MCF 10A (cell line): ENCODE data around the gene DENND1C. TPM values are rescaled to one million over a fixed set of nuclear protein-coding genes. Genes with fewer than 3 reads are reported as not detected.

ENCODE experiments used
- BruUV-seq: library from RNA; stranded (reverse); fragments of 400-500 nt; replicated peaks from 2 replicates; lab custom pipeline; 2021; lab: Mats Ljungman, UMichigan
- CTCF ChIA-PET: fragments of 300-600 bp; sonication (Branson Sonifier 250); formaldehyde crosslinking; extraction: SDS; loops from one replicate; lab custom pipeline; 2021; ENCODE audit warnings: antibody characterized with exemption, inconsistent platforms; lab: Yijun Ruan, JAX
- POLR2A ChIA-PET: fragments of 300-600, 350-650 bp; sonication (Branson Sonifier 250); formaldehyde crosslinking; extraction: SDS; loops from one replicate; lab custom pipeline; 2020; ENCODE audit warnings: antibody characterized with exemption, inconsistent platforms; lab: Yijun Ruan, JAX
- DNase-seq: peaks from one replicate; pipeline ENCODE4 v3.0.0-alpha.2; 2018; ENCODE audit not compliant: unreplicated experiment
- H3K27ac Mint-ChIP-seq: one replicate; pipeline ENCODE4 v1.8.0; 2022; ENCODE audit warnings: mild to moderate bottlenecking, low read depth, mixed read lengths; ENCODE audit not compliant: unreplicated experiment
- H3K27me3 Mint-ChIP-seq: one replicate; pipeline ENCODE4 v1.8.0; 2022; ENCODE audit warnings: mixed read lengths; ENCODE audit not compliant: insufficient read depth, unreplicated experiment
- H3K36me3 Mint-ChIP-seq: one replicate; pipeline ENCODE4 v1.8.0; 2022; ENCODE audit warnings: mild to moderate bottlenecking, moderate library complexity, mixed read lengths; ENCODE audit not compliant: insufficient read depth, unreplicated experiment
- H3K4me1 Mint-ChIP-seq: one replicate; pipeline ENCODE4 v1.8.0; 2022; ENCODE audit warnings: mixed read lengths; ENCODE audit not compliant: insufficient read depth, unreplicated experiment
- H3K4me3 Mint-ChIP-seq: one replicate; pipeline ENCODE4 v1.8.0; 2022; ENCODE audit warnings: mild to moderate bottlenecking, moderate library complexity, mixed read lengths; ENCODE audit not compliant: unreplicated experiment
- H3K9me3 Mint-ChIP-seq: one replicate; pipeline ENCODE4 v1.8.0; 2022; ENCODE audit warnings: mixed read lengths; ENCODE audit not compliant: unreplicated experiment
- intact Hi-C: fragments of 100-400 bp; cut with micrococcal nuclease; formaldehyde crosslinking; loops from 2 replicates; pipeline ENCODE4 v1.14.1; 2022
- total RNA-seq: library from RNA; stranded (reverse); gene quantifications from 2 replicates; pipeline ENCODE4 v1.2.3, GENCODE V29; 2022
- TF ChIP-seq, protein P1 (sequence below): fragments of 200-600 bp; IDR thresholded peaks from one replicate; pipeline ENCODE4 v1.8.0; 2022; ENCODE audit warnings: antibody characterized with exemption, mild to moderate bottlenecking; ENCODE audit not compliant: unreplicated experiment

DENND1C gene
- total RNA-seq, 1 experiment from 2014 or later, result not detected

DNA sequence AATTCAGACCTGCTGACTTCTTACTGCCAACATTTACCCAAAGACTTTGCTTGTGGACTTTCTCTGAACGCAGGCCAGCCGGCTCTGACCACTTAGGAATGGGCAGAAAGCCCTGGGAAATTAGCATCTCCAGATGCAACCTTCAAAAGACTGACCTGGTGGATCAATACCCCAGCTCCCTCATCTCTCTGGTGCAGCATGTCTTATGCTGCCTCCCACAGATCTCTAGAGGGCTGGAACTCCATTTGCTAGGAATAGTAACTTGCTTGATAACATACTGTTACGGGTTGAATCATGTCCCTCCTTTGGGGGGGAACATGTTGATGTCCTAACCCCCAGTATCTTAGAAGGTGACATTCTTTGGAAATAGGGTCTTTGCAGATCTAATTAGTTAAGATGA lies 35.1 kb downstream of the DENND1C start:
- ChIA-PET CTCF (no interaction called here), POLR2A (no interaction called here)
- DNase-seq, result no peak
- Mint-ChIP-seq H3K4me1 (no peaks in the 10 kb centered on the region), H3K27ac (no peak overlapping the region), H3K27me3 (no peaks in the 10 kb centered on the region), H3K9me3 (peaks cover 5% of the 10 kb centered on the region), H3K36me3 (peaks cover under 1% of the 10 kb centered on the region), H3K4me3 (no peak overlapping the region)
- intact Hi-C loops, result no loop called here
- TF ChIP-seq, protein P1, sequence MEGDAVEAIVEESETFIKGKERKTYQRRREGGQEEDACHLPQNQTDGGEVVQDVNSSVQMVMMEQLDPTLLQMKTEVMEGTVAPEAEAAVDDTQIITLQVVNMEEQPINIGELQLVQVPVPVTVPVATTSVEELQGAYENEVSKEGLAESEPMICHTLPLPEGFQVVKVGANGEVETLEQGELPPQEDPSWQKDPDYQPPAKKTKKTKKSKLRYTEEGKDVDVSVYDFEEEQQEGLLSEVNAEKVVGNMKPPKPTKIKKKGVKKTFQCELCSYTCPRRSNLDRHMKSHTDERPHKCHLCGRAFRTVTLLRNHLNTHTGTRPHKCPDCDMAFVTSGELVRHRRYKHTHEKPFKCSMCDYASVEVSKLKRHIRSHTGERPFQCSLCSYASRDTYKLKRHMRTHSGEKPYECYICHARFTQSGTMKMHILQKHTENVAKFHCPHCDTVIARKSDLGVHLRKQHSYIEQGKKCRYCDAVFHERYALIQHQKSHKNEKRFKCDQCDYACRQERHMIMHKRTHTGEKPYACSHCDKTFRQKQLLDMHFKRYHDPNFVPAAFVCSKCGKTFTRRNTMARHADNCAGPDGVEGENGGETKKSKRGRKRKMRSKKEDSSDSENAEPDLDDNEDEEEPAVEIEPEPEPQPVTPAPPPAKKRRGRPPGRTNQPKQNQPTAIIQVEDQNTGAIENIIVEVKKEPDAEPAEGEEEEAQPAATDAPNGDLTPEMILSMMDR, result no peak
- BruUV-seq, result no TSS peak

DNA sequence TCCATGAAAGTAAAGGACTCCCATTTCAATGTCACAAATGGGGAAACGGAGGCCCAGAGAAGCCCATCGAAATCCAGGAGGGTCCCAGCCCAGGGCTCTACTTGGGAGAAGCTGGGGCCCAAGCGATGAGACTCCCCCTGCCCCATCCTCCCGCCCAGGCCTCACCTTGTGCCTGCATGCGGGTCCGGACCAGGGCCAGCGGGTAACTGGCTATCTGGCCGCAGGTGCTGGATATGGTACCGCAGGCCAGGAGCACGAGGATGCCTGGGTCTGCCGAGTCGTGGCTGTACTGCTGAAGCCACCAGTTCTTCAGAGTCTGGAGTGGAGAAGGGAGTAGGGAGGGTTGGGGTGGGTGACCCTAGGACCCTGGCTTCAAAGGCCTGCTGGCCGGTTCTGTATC lies 37.6 kb downstream of the DENND1C start:
- DNase-seq, result no peak
- BruUV-seq, result no TSS peak
- CTCF ChIA-PET, result no interaction called here
- H3K4me3 Mint-ChIP-seq, result no peak overlapping the region
- intact Hi-C loops, result no loop called here
- POLR2A ChIA-PET, result interaction anchor here (0.6 kb wide), 1 partner anchor 155 kb away, joined by 3 read pairs; no protein-coding TSS in a partner anchor
- H3K27me3 Mint-ChIP-seq, result no peaks in the 10 kb centered on the region
- H3K4me1 Mint-ChIP-seq, result no peaks in the 10 kb centered on the region
- H3K27ac Mint-ChIP-seq, result no peak overlapping the region
- H3K9me3 Mint-ChIP-seq, result peaks cover 5% of the 10 kb centered on the region
- H3K36me3 Mint-ChIP-seq, result peaks cover 5% of the 10 kb centered on the region
- TF ChIP-seq, protein P1, result no peak

DNA sequence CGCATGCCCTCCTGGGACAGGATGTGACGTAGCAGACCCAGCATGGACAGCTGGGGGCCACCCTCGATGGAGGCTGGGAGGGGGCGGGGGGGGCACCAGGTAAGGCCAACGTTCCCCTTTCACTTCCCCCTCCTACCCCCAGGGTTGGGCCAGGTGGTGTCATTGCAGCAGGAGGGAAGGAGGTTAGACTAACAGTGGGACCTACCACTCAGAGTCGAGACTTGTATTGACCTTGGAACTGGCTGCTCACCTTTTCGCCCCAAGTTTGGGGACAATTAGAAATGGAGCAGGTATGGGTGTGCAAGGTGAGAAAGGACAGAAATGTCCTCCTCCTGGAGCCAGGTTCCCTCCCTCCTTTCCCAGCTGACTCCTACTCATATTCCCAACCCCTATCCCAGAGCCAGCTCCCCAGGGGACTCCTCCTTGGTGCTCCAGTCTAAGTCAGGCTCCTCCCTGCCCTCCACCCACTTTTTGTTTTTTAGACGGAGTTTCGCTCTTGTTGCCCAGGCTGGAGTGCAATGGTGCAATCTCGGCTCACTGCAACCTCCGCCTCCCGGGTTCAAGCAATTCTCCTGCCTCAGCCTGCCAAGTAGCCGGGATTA lies 39.4 kb downstream of the DENND1C start:
- CTCF ChIA-PET, result no interaction called here
- TF ChIP-seq, protein P1, result no peak
- H3K27me3 Mint-ChIP-seq, result no peaks in the 10 kb centered on the region
- H3K9me3 Mint-ChIP-seq, result peaks cover 5% of the 10 kb centered on the region
- no peak overlapping the region for H3K4me3 Mint-ChIP-seq
- POLR2A ChIA-PET, result no interaction called here
- H3K4me1 Mint-ChIP-seq, result no peaks in the 10 kb centered on the region
- no peak overlapping the region for H3K27ac Mint-ChIP-seq
- BruUV-seq, result no TSS peak
- H3K36me3 Mint-ChIP-seq, result peaks cover 5% of the 10 kb centered on the region
- DNase-seq, result no peak
- intact Hi-C loops, result no loop called here

DNA sequence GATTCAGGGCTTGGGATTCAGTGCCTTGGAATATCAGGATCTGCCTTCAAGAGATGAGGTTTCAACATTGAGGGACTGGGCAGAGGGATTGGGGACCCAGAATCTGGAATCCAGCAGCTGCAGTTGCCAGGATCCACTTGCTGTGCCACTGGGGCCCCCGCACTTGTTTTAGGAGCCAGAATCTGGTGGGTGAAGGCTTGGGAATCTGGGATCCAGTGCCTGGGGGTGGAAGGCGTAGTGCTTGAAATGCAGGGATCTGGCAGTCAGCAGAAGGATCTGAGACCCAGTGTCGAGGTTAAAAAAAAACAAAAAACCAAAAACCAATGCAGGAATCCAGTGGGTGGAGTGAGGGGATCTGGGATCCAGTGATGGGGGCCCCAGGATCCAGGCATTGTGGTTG lies 40.7 kb downstream of the DENND1C start:
- TF ChIP-seq, protein P1, result no peak
- H3K27ac Mint-ChIP-seq, result no peak overlapping the region

More for the DNA sequence above, 40.7 kb downstream of the DENND1C start:
- peaks cover 5% of the 10 kb centered on the region for H3K36me3 Mint-ChIP-seq
- CTCF ChIA-PET, result no interaction called here
- POLR2A ChIA-PET, result no interaction called here
- no peak overlapping the region for H3K4me3 Mint-ChIP-seq
- intact Hi-C loops, result no loop called here
- H3K27me3 Mint-ChIP-seq, result no peaks in the 10 kb centered on the region
- no peaks in the 10 kb centered on the region for H3K4me1 Mint-ChIP-seq
- no peak for DNase-seq
- no peaks in the 10 kb centered on the region for H3K9me3 Mint-ChIP-seq
- no TSS peak for BruUV-seq
